Chondrocyte (in vitro differentiated cells): ENCODE measurements around the gene BEST4. TPM values are rescaled to one million over a fixed set of nuclear protein-coding genes. Genes with fewer than 3 reads are reported as not detected.
A peak's percentile ranks its signal among the peaks of the same experiment; 100 is the strongest.

Source experiments
- DNase-seq: peaks from one replicate; pipeline ENCODE4 v3.0.0; 2021; ENCODE audit warnings: mixed read lengths, low spot score
- H3K27ac Mint-ChIP-seq: one replicate; pipeline ENCODE4 v1.8.0; 2021; ENCODE audit warnings: mild to moderate bottlenecking, moderate library complexity, mixed read lengths; ENCODE audit not compliant: unreplicated experiment
- H3K27me3 Mint-ChIP-seq: 2 replicates; pipeline ENCODE4 v1.8.0; 2021; ENCODE audit warnings: low read depth, mixed read lengths
- H3K36me3 Mint-ChIP-seq: 2 replicates; pipeline ENCODE4 v1.8.0; 2021; ENCODE audit warnings: low read depth, mixed read lengths
- H3K4me1 Mint-ChIP-seq: 2 replicates; pipeline ENCODE4 v1.8.0; 2021; ENCODE audit warnings: low read depth, mild to moderate bottlenecking, mixed read lengths
- H3K4me3 Mint-ChIP-seq: one replicate; pipeline ENCODE4 v1.8.0; 2021; ENCODE audit warnings: mild to moderate bottlenecking, moderate library complexity, mixed read lengths; ENCODE audit not compliant: unreplicated experiment
- H3K9me3 Mint-ChIP-seq: 2 replicates; pipeline ENCODE4 v1.8.0; 2021; ENCODE audit warnings: low read depth, mixed read lengths
- CTCF ChIP-seq: fragments of 200-600 bp; sonication (generic); IDR thresholded peaks from 2 replicates; pipeline ENCODE4 v1.5.0; 2021; ENCODE audit warnings: antibody characterized with exemption, mild to moderate bottlenecking, moderate library complexity
- total RNA-seq: library from RNA; stranded (reverse); gene quantifications from 3 replicates; pipeline ENCODE4 v1.2.1, GENCODE V29; 2021

BEST4 gene
- total RNA-seq, 1 donor from 2014 or later, result 0.37 TPM

DNA sequence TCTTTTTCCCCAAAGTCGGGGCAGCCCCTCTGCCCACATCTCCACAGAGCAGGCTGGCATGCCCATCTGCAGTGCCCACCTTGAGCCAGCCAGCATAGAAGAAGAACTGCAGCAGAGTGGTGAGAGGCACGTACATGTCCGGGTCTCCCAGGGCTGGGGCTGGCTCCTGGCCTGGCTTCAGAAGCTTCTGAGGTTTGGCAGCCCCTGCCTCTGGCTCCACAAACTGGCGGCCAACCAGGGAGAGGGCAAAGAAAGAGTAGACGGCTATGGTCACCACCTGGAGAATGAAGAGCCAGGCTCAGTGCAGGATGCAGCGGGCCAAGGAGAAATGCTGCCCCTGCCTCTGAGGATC lies 3.0 kb downstream of the BEST4 start:
- H3K4me1 Mint-ChIP-seq, result peaks cover 22% of the 10 kb centered on the region
- peak; percentile 83 for DNase-seq
- no peak overlapping the region for H3K4me3 Mint-ChIP-seq
- H3K27me3 Mint-ChIP-seq, result no peaks in the 10 kb centered on the region
- no peak overlapping the region for H3K27ac Mint-ChIP-seq
- no peak for TF ChIP-seq CTCF
- H3K36me3 Mint-ChIP-seq, result peaks cover 6% of the 10 kb centered on the region
- H3K9me3 Mint-ChIP-seq, result no peaks in the 10 kb centered on the region

- H3K36me3 Mint-ChIP-seq, result peaks cover 6% of the 10 kb centered on the region
- DNase-seq, result peak; percentile 88
- no peaks in the 10 kb centered on the region for H3K9me3 Mint-ChIP-seq
- peaks cover 22% of the 10 kb centered on the region for H3K4me1 Mint-ChIP-seq
- peak; percentile 33 for TF ChIP-seq CTCF
- H3K4me3 Mint-ChIP-seq, result peak overlapping the region; percentile 37
- H3K27me3 Mint-ChIP-seq, result no peaks in the 10 kb centered on the region
- H3K27ac Mint-ChIP-seq, result no peak overlapping the region
Observed at GRCh38 chr1:44784094-44785028, 3.6 kb downstream of the BEST4 start.

DNA sequence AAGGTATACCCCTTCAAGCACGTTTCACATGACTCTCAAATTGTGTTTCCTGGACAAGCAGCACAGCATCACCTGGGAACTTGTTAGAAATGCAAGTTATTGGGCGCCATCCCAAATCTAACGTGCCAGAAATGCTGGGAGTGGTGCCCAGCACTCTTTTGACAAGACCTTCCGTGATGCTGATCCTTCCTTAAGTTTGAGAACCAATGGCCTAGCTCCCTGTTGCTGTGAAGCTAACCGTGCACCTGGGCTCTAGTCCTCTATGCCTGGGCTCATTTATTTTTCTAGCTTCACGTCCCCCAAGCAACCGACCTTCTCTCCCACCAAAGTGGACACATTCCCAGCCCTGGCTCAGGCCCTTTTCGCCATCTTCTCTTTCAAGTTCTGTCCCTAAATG lies 4.3 kb downstream of the BEST4 start:
- Mint-ChIP-seq H3K27ac (no peak overlapping the region), H3K36me3 (peaks cover 11% of the 10 kb centered on the region), H3K4me1 (peaks cover 23% of the 10 kb centered on the region), H3K4me3 (peak overlapping the region; percentile 37), H3K27me3 (no peaks in the 10 kb centered on the region), H3K9me3 (no peaks in the 10 kb centered on the region)
- DNase-seq, result peak; percentile 27
- no peak for TF ChIP-seq CTCF

- Mint-ChIP-seq H3K4me1 (peaks cover 42% of the 10 kb centered on the region), H3K9me3 (no peaks in the 10 kb centered on the region), H3K27ac (no peak overlapping the region), H3K4me3 (no peak overlapping the region), H3K36me3 (peaks cover 24% of the 10 kb centered on the region), H3K27me3 (no peaks in the 10 kb centered on the region)
- TF ChIP-seq CTCF, result no peak
- peak; percentile 28 for DNase-seq
Observed at GRCh38 chr1:44780583-44781121, 7.3 kb downstream of the BEST4 start.

GRCh38 chr1:44778705-44779576 lies 9.0 kb downstream of the BEST4 start:
- no peak for DNase-seq
- H3K27ac Mint-ChIP-seq, result peak overlapping the region; percentile 49
- no peak for TF ChIP-seq CTCF
- H3K4me1 Mint-ChIP-seq, result peaks cover 42% of the 10 kb centered on the region
- peaks cover 26% of the 10 kb centered on the region for H3K36me3 Mint-ChIP-seq
- H3K4me3 Mint-ChIP-seq, result peak overlapping the region; percentile 27
- no peaks in the 10 kb centered on the region for H3K27me3 Mint-ChIP-seq
- no peaks in the 10 kb centered on the region for H3K9me3 Mint-ChIP-seq
